ENCODE data around the gene PRKAA1. TPM values are rescaled to one million over a fixed set of nuclear protein-coding genes. Genes with fewer than 3 reads are reported as not detected.

PRKAA1 gene
- total and polyA plus RNA-seq, 9 donors: 22.9 to 77.1 (median 58.1) TPM

DNA sequence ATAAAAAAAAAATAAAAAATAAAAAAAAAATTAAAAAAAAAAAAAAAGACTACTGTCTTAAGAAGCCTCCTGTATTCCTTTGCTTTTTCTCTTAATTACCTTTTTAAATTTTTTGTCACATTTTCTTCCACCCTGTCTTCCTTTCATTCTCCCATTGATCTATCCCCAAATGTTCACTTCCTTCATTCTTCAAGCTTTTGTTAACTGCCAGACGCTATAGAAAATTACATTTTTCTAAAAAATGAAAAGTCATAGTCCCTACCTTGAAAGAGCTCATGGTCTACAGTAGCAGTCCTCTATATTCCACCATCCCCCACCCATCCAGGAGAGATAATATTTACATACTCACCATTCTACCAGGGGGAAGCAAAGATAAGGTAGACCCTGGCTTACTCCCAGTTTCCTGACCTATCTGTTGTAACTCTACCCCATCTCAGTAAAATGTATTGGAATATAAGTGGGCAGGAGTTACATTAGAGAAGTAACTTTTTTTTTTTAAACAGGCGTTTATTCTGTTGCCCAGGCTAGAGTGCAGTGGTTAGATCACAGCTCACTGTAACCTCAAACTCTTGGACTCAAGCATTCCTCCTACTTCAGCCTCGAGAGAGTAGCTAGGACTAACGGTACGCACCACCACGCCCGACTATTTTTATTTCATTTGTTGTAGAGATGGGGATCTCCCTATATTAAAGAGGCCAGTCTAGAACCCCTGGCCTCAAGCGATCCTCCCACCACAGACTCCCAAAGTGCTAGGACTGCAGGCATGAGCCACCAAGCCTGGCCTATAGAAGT is 3.8 kb upstream of the PRKAA1 start:
- Histone ChIP-seq H3K4me3 (no peak overlapping the region), H3K27ac (no peak overlapping the region), H3K27me3 (no peaks in the 10 kb centered on the region), H3K4me1 (ENCODE audit: insufficient read depth) (no peaks in the 10 kb centered on the region), H3K9me3 (no peaks in the 10 kb centered on the region), H3K36me3 (no peaks in the 10 kb centered on the region)
- intact Hi-C loops (cut with DNase I): no loop called here
- no peak for TF ChIP-seq EP300 (IDR thresholded peaks at IDR 0.05)
- no peak for TF ChIP-seq POLR2A (IDR thresholded peaks at IDR 0.05)
- TF ChIP-seq, protein P1, sequence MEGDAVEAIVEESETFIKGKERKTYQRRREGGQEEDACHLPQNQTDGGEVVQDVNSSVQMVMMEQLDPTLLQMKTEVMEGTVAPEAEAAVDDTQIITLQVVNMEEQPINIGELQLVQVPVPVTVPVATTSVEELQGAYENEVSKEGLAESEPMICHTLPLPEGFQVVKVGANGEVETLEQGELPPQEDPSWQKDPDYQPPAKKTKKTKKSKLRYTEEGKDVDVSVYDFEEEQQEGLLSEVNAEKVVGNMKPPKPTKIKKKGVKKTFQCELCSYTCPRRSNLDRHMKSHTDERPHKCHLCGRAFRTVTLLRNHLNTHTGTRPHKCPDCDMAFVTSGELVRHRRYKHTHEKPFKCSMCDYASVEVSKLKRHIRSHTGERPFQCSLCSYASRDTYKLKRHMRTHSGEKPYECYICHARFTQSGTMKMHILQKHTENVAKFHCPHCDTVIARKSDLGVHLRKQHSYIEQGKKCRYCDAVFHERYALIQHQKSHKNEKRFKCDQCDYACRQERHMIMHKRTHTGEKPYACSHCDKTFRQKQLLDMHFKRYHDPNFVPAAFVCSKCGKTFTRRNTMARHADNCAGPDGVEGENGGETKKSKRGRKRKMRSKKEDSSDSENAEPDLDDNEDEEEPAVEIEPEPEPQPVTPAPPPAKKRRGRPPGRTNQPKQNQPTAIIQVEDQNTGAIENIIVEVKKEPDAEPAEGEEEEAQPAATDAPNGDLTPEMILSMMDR (IDR thresholded peaks at IDR 0.05): no peak
- 88 to 92% (median 88%) methylated on average over 8 of the region's 8 CpGs for WGBS, 3 donors
- DNase-seq: no peak

DNA sequence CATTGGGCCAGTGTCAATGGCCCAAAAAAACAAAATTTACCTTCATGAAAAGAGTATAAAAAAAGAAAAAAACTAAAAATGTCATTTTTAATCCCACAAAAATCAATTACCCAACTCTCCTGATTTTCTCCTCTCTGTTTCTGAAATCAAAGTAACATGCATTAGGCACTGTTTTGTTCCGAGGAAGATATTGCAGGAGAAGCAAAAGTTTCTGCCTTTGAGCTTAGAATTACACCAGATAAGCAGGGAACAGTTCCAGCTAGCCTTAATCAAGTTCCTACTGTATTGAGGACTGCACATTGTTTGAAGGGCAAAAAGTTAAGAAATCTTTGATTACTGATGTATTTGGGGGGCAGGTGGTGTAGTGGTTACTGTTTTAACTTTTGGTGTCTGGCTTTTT is 1.1 kb upstream of the PRKAA1 start:
- DNase-seq: no peak
- Histone ChIP-seq H3K4me3 (peak overlapping the region; percentile 95), H3K36me3 (no peaks in the 10 kb centered on the region), H3K4me1 (ENCODE audit: insufficient read depth) (peaks cover 4% of the 10 kb centered on the region), H3K27me3 (no peaks in the 10 kb centered on the region), H3K9me3 (no peaks in the 10 kb centered on the region), H3K27ac (no peak overlapping the region)
- WGBS, 3 donors: 0% methylated on average over 1 of the region's 1 CpG
- intact Hi-C loops (cut with DNase I): no loop called here
- TF ChIP-seq EP300 (IDR thresholded peaks at IDR 0.05): no peak
- no peak for TF ChIP-seq POLR2A (IDR thresholded peaks at IDR 0.05)
- TF ChIP-seq, protein P1 (IDR thresholded peaks at IDR 0.05): no peak

DNA sequence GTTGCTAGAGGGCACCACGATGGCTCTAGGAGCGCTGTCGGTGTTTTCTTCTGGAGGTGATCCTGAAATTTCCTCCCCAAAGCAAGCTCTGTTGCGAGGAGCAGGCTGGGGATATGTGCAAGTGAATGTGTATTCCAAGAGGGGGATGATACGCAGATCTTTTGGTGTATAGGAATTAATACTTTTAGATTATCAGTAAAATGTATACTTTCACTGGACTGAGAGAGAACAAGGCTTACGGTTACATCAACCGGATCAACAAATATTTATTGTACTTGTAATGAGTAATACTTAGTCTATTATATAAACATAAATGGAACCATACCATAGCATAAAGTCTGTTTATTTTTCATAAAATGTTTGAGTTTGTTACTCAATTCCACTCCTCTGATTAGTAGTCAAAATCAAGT is 632 bp upstream of the PRKAA1 start:
- intact Hi-C loops (cut with DNase I): no loop called here
- Histone ChIP-seq H3K4me1 (ENCODE audit: insufficient read depth) (peaks cover 4% of the 10 kb centered on the region), H3K27ac (peak overlapping the region; percentile 93 to 96), H3K9me3 (no peaks in the 10 kb centered on the region), H3K4me3 (peak overlapping the region; percentile 95), H3K27me3 (no peaks in the 10 kb centered on the region), H3K36me3 (no peaks in the 10 kb centered on the region)
- no peak for DNase-seq
- WGBS, 3 donors: 2% methylated on average over 7 of the region's 7 CpGs
- TF ChIP-seq EP300 (IDR thresholded peaks at IDR 0.05): no peak
- TF ChIP-seq, protein P1 (IDR thresholded peaks at IDR 0.05): no peak

DNA sequence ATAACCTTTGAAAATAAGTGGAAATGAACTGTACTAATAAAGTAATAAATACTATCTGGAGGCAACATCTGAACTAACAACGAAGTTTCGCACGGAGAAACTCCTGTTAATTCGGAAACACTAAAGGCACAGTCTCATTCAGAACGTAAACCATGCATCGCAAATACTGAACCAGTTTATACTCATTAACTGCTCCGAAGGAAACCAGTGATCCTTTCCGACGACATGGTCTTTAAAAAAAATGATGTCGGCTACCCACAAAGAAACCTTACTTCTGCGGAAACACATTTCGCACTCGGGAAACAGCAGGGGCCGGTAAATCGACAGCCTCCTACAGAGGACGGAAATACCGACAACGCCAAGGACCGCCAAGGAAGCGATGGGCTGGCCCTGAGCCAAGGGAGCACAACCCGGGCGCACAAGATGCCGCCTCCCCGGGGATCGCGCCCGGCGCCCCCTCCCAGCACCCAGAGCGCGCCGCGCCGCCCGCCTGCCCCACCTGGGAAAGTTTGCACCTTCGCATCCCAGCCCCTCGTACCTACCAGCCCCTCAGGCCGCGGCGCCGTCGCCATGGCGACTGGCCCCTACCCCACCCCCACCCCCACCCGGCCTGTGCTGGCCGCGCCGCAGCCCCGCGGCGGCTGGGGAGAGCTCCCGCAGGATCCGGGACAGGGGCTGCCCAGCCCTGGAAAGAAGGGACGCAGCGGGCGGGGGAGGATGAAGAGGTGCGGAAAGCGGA is 732 bp downstream of the PRKAA1 start:
- H3K4me3 ChIP-seq: peak overlapping the region; percentile 95
- H3K27me3 ChIP-seq: no peaks in the 10 kb centered on the region
- intact Hi-C loops (cut with DNase I): no loop called here
- no peaks in the 10 kb centered on the region for H3K36me3 ChIP-seq
- H3K9me3 ChIP-seq: no peaks in the 10 kb centered on the region
- H3K4me1 ChIP-seq (ENCODE audit: insufficient read depth): peaks cover 6% of the 10 kb centered on the region
- peak; percentile 72 to 87 (median 82) for DNase-seq
- 0 to 1% (median 0%) methylated on average over 43 to 56 of the region's 56 CpGs for WGBS, 3 donors
- TF ChIP-seq EP300 (IDR thresholded peaks at IDR 0.05) (no peak), POLR2A (IDR thresholded peaks at IDR 0.05) (no peak)
- TF ChIP-seq, protein P1 (IDR thresholded peaks at IDR 0.05): no peak
- peak overlapping the region; percentile 93 to 96 for H3K27ac ChIP-seq
